ENCODE results near the gene CST6.

GRCh38 chr11:66011785-66012303 is at the start of gene CST6:
- TF ChIP-seq CTCF (conservative IDR thresholded peaks at IDR 0.05; ENCODE audit: low read depth, low read length) (no peak), CHD1 (IDR thresholded peaks at IDR 0.05; ENCODE audit: low read depth, low read length) (no peak), POLR2A (IDR thresholded peaks at IDR 0.05; ENCODE audit: low read depth, low read length) (no peak), SMC3 (IDR thresholded peaks at IDR 0.05; ENCODE audit: low read depth, low read length) (no peak), MAFK (IDR thresholded peaks at IDR 0.05; ENCODE audit: low read depth, low read length) (no peak)

Data from IMR-90 (cell line).